M059J (cell line): ENCODE measurements around the gene AK4. TPM values are rescaled to one million over a fixed set of nuclear protein-coding genes. Genes with fewer than 3 reads are reported as not detected.

Source experiments
- DNase-seq: peaks from one replicate; pipeline ENCODE4 v3.0.0-alpha.2; 2012; ENCODE audit warnings: low read depth
- total RNA-seq: library from RNA; depleted of rRNA; stranded (reverse); fragments of >200 nt; shearing (Covaris generic); gene quantifications from 2 replicates; pipeline ENCODE4 v1.2.3, GENCODE V29; 2014

Gene AK4
- total RNA-seq, 1 experiment from 2014 or later = 49.0 TPM

- peak; percentile 100 for DNase-seq
Measured at GRCh38 chr1:65247419-65248359, 99.7 kb downstream of the AK4 start.

GRCh38 chr1:65250826-65251225 is 102.8 kb downstream of the AK4 start:
- DNase-seq = peak; percentile 8

- DNase-seq = peak; percentile 56
Measured at GRCh38 chr1:65253800-65254319, 105.9 kb downstream of the AK4 start.

- peak; percentile 80 for DNase-seq
Measured at GRCh38 chr1:65254320-65255034, 106.5 kb downstream of the AK4 start.

GRCh38 chr1:65255035-65255655 is 107.1 kb downstream of the AK4 start:
- DNase-seq = no peak

- no peak for DNase-seq
Measured at GRCh38 chr1:65255656-65256050, 107.7 kb downstream of the AK4 start.

GRCh38 chr1:65256860-65257708 is 109.1 kb downstream of the AK4 start:
- no peak for DNase-seq

- DNase-seq = no peak
Measured at GRCh38 chr1:65258106-65258505, 110.1 kb downstream of the AK4 start.

GRCh38 chr1:65259816-65260215 is 111.8 kb downstream of the AK4 start:
- DNase-seq = no peak

GRCh38 chr1:65260851-65261473 is 113.0 kb downstream of the AK4 start:
- peak; percentile 94 for DNase-seq

- DNase-seq = no peak
Measured at GRCh38 chr1:65263286-65263685, 115.3 kb downstream of the AK4 start.

GRCh38 chr1:65264197-65264929 is 116.4 kb downstream of the AK4 start:
- peak; percentile 84 for DNase-seq

GRCh38 chr1:65265296-65265650 is 117.3 kb downstream of the AK4 start:
- DNase-seq = peak; percentile 11

- DNase-seq = peak; percentile 67
Measured at GRCh38 chr1:65265651-65266351, 117.8 kb downstream of the AK4 start.

- DNase-seq = no peak
Measured at GRCh38 chr1:65266476-65266875, 118.5 kb downstream of the AK4 start.

GRCh38 chr1:65267271-65267670 is 119.3 kb downstream of the AK4 start:
- DNase-seq = no peak

- DNase-seq = no peak
Measured at GRCh38 chr1:65267683-65268082, 119.7 kb downstream of the AK4 start.

- DNase-seq = no peak
Measured at GRCh38 chr1:65269612-65270011, 121.6 kb downstream of the AK4 start.

GRCh38 chr1:65276197-65276939 is 128.4 kb downstream of the AK4 start:
- DNase-seq = no peak
